ENCODE results near the gene LY6G6C. TPM values are rescaled to one million over a fixed set of nuclear protein-coding genes. Genes with fewer than 3 reads are reported as not detected.

The LY6G6C gene
- total and polyA plus RNA-seq, 11 donors, result 0.27 TPM; not detected in 10

- WGBS, 4 donors, result 74 to 81% (median 77%) methylated on average over 4 of the region's 4 CpGs
- H3K9me3 ChIP-seq, result no peaks in the 10 kb centered on the region
- H3K4me3 ChIP-seq, result no peak within 1 kb of the TSS
- peaks cover 0 to 21% (median 5%) of the 10 kb centered on the region in 12 donors for H3K4me1 ChIP-seq
- peaks cover 0 to 29% (median 0%) of the 10 kb centered on the region in 9 donors for H3K36me3 ChIP-seq
- H3K27me3 ChIP-seq, result no peaks in the 10 kb centered on the region
- ATAC-seq (no peak), DNase-seq (no peak)
- TF ChIP-seq POLR2A (IDR thresholded peaks at IDR 0.05) (no peak), CTCF (IDR thresholded peaks at IDR 0.05) (no peak)
- peak within 1 kb of the TSS in 1 of 12 donors; percentile 47 for H3K27ac ChIP-seq
- intact Hi-C loops (cut with DNase I), result loop anchor here in 3 of 10 donors (5.0 to 10.0 kb wide), 3 partner anchors 35 to 80 kb away; partner anchors contain the start of genes LY6G5C (in 2 of the 3) and DDAH2 (in 1 of the 3)
These were observed 40.8 kb upstream of the LY6G6C start, which contains the start of gene SAPCD1 for GRCh38 chr6:31762356-31762755. TSS of gene SAPCD1 (plus strand) at chr6:31762656. CDS start at chr6:31763055, 399 bp downstream.

- no peak for DNase-seq
- Histone ChIP-seq H3K36me3 (peaks cover 0 to 29% (median 0%) of the 10 kb centered on the region in 9 donors), H3K9me3 (no peaks in the 10 kb centered on the region), H3K4me3 (no peak overlapping the region), H3K4me1 (peaks cover 0 to 19% (median 3%) of the 10 kb centered on the region in 12 donors), H3K27me3 (no peaks in the 10 kb centered on the region), H3K27ac (no peak overlapping the region)
- no peak for ATAC-seq
- intact Hi-C loops (cut with DNase I), result loop anchor here in 3 of 10 donors (5.0 to 10.0 kb wide), 3 partner anchors 34 to 79 kb away; partner anchors contain the start of genes LY6G5C (in 2 of the 3) and DDAH2 (in 1 of the 3)
- TF ChIP-seq CTCF (IDR thresholded peaks at IDR 0.05) (no peak), POLR2A (IDR thresholded peaks at IDR 0.05) (no peak)
- 91 to 99% (median 97%) methylated on average over 8 of the region's 8 CpGs for WGBS, 4 donors
These were observed 39.8 kb upstream of the LY6G6C start for GRCh38 chr6:31761343-31761742.

GRCh38 chr6:31760790-31761189 is 39.2 kb upstream of the LY6G6C start:
- TF ChIP-seq POLR2A (IDR thresholded peaks at IDR 0.05) (no peak), CTCF (IDR thresholded peaks at IDR 0.05) (no peak)
- intact Hi-C loops (cut with DNase I), result loop anchor here in 3 of 10 donors (5.0 to 10.0 kb wide), 3 partner anchors 33 to 78 kb away; partner anchors contain the start of genes LY6G5C (in 2 of the 3) and DDAH2 (in 1 of the 3)
- H3K4me1 ChIP-seq, result peaks cover 0 to 14% (median 2%) of the 10 kb centered on the region in 12 donors
- ATAC-seq (no peak), DNase-seq (no peak)
- H3K9me3 ChIP-seq, result no peaks in the 10 kb centered on the region
- H3K36me3 ChIP-seq, result peaks cover 0 to 29% (median 0%) of the 10 kb centered on the region in 9 donors
- no peaks in the 10 kb centered on the region for H3K27me3 ChIP-seq
- 89 to 97% (median 93%) methylated on average over 5 of the region's 5 CpGs for WGBS, 4 donors
- no peak overlapping the region for H3K27ac ChIP-seq
- H3K4me3 ChIP-seq, result no peak overlapping the region

- H3K9me3 ChIP-seq, result no peaks in the 10 kb centered on the region
- intact Hi-C loops (cut with DNase I), result no loop called here
- no peak overlapping the region for H3K27ac ChIP-seq
- no peak for ATAC-seq
- no peaks in the 10 kb centered on the region for H3K27me3 ChIP-seq
- H3K36me3 ChIP-seq, result peaks cover 0 to 29% (median 0%) of the 10 kb centered on the region in 9 donors
- no peak for DNase-seq
- no peak overlapping the region for H3K4me3 ChIP-seq
- whole genome bisulfite sequencing, 4 donors, result 92 to 98% (median 96%) methylated on average over 2 of the region's 2 CpGs
- H3K4me1 ChIP-seq, result peaks cover 0 to 6% (median 0%) of the 10 kb centered on the region in 12 donors
- TF ChIP-seq CTCF (IDR thresholded peaks at IDR 0.05), result no peak
- TF ChIP-seq POLR2A (IDR thresholded peaks at IDR 0.05), result no peak
These were observed 36.7 kb upstream of the LY6G6C start for GRCh38 chr6:31758281-31758680.
